IMR-90 (cell line): ENCODE data around the gene ISM1. TPM values are rescaled to one million over a fixed set of nuclear protein-coding genes. Genes with fewer than 3 reads are reported as not detected.

ENCODE experiments used
- ATAC-seq: fragments of 200-7000 bp; cut with Tn5 transposase; 2 replicates; pipeline ENCODE4 v1.9.1; 2020; ENCODE audit warnings: low read depth, mild to moderate bottlenecking, moderate library complexity
- BruUV-seq: library from RNA; stranded (reverse); fragments of 400-500 nt; replicated peaks from 2 replicates; lab custom pipeline; 2021; lab: Mats Ljungman, UMichigan
- CTCF ChIA-PET: fragments of 300-600 bp; formaldehyde crosslinking; extraction: SDS; loops from one replicate; lab custom pipeline; 2021; ENCODE audit warnings: antibody characterized with exemption; lab: Yijun Ruan, JAX
- POLR2A ChIA-PET: fragments of 300-600 bp; sonication (Branson Sonifier 250); formaldehyde crosslinking; loops from one replicate; lab custom pipeline; 2022; ENCODE audit warnings: antibody characterized with exemption; ENCODE audit not compliant: unreplicated experiment; lab: Charles Lee
- DNase-seq: peaks from one replicate; pipeline ENCODE4 v3.0.0; 2013
- H2AFZ ChIP-seq: replicated peaks from 2 replicates; pipeline ENCODE3; 2013; ENCODE audit warnings: low read length, mild to moderate bottlenecking; ENCODE audit not compliant: poor library complexity
- H2AK5ac ChIP-seq: 2 replicates; pipeline ENCODE4 v1.6.1; 2013; ENCODE audit warnings: low read depth, low read length, inconsistent platforms
- H2AK9ac ChIP-seq: replicated peaks from 2 replicates; pipeline ENCODE3; 2013; ENCODE audit warnings: mild to moderate bottlenecking, low read depth, low read length, moderate library complexity; ENCODE audit not compliant: poor library complexity
- H2BK120ac ChIP-seq: 2 replicates; pipeline ENCODE4 v1.6.1; 2013; ENCODE audit warnings: low read depth, low read length, inconsistent platforms
- H2BK15ac ChIP-seq: 3 replicates; pipeline ENCODE4 v1.6.1; 2013; ENCODE audit warnings: low read depth, low read length, inconsistent platforms
- H2BK20ac ChIP-seq: 2 replicates; pipeline ENCODE4 v1.6.1; 2013; ENCODE audit warnings: low read depth, mild to moderate bottlenecking, inconsistent platforms, low read length, moderate library complexity
- H2BK5ac ChIP-seq: 2 replicates; pipeline ENCODE4 v1.6.1; 2013; ENCODE audit warnings: mild to moderate bottlenecking, low read depth, low read length, inconsistent platforms; ENCODE audit not compliant: poor library complexity, severe bottlenecking
- H3K14ac ChIP-seq: replicated peaks from 2 replicates; pipeline ENCODE4 v1.6.1; 2013; ENCODE audit warnings: low read depth, low read length, inconsistent platforms
- H3K18ac ChIP-seq: 2 replicates; pipeline ENCODE4 v1.6.1; 2013; ENCODE audit warnings: low read depth, low read length, control low read depth
- H3K23ac ChIP-seq: 2 replicates; pipeline ENCODE4 v1.6.1; 2013; ENCODE audit warnings: low read depth, low read length, inconsistent platforms
- H3K27ac ChIP-seq: 2 replicates; pipeline ENCODE4 v1.5.1; 2013; ENCODE audit warnings: mild to moderate bottlenecking, control low read depth, low read length; ENCODE audit not compliant: insufficient read depth
- H3K27me3 ChIP-seq: 2 replicates; pipeline ENCODE4 v1.6.1; 2013; ENCODE audit warnings: low read length; ENCODE audit not compliant: control insufficient read depth, insufficient read depth
- H3K36me3 ChIP-seq: 2 replicates; pipeline ENCODE4 v1.6.1; 2013; ENCODE audit warnings: low read length, mixed read lengths; ENCODE audit not compliant: control insufficient read depth, insufficient read depth
- H3K4ac ChIP-seq: 2 replicates; pipeline ENCODE4 v1.6.1; 2013; ENCODE audit warnings: low read depth, low read length, inconsistent platforms
- H3K4me1 ChIP-seq: 2 replicates; pipeline ENCODE4 v1.6.1; 2013; ENCODE audit warnings: low read length, mixed read lengths; ENCODE audit not compliant: control insufficient read depth, insufficient read depth
- H3K4me2 ChIP-seq: 2 replicates; pipeline ENCODE4 v1.6.1; 2013; ENCODE audit warnings: low read depth, mild to moderate bottlenecking, control low read depth, low read length, moderate library complexity
- H3K4me3 ChIP-seq: 2 replicates; pipeline ENCODE4 v1.5.1; 2013; ENCODE audit warnings: low read depth, mild to moderate bottlenecking, control low read depth, low read length, moderate library complexity; ENCODE audit not compliant: insufficient read depth
- H3K56ac ChIP-seq: 2 replicates; pipeline ENCODE4 v1.6.1; 2013; ENCODE audit warnings: low read length, inconsistent platforms; ENCODE audit not compliant: insufficient read depth; ENCODE audit errors: extremely low read depth
- H3K79me1 ChIP-seq, 2 experiments: 2 replicates each; pipeline ENCODE4 v1.6.1; 2013; ENCODE audit warnings: low read length in 2 of 2, inconsistent platforms in 1 of 2, low read depth in 1 of 2
- H3K9ac ChIP-seq: 2 replicates; pipeline ENCODE4 v1.6.1; 2013; ENCODE audit warnings: low read depth, low read length, control low read depth
- H3K9me1 ChIP-seq: 2 replicates; pipeline ENCODE4 v1.6.1; 2013; ENCODE audit warnings: low read length, inconsistent platforms; ENCODE audit not compliant: insufficient read depth
- H3K9me3 ChIP-seq: 2 replicates; pipeline ENCODE4 v1.6.1; 2013; ENCODE audit warnings: low read length; ENCODE audit not compliant: control insufficient read depth, insufficient read depth
- H4K20me1 ChIP-seq: 2 replicates; pipeline ENCODE4 v1.6.1; 2013; ENCODE audit warnings: low read length, inconsistent platforms; ENCODE audit not compliant: insufficient read depth
- H4K5ac ChIP-seq: 2 replicates; pipeline ENCODE4 v1.6.1; 2013; ENCODE audit warnings: mild to moderate bottlenecking, low read depth, low read length, control low read depth
- H4K8ac ChIP-seq, 2 experiments: 2 replicates each; pipeline ENCODE4 v1.6.1; 2013; ENCODE audit warnings: low read depth in 2 of 2, low read length in 2 of 2, control low read depth in 1 of 2, inconsistent platforms in 1 of 2
- H4K91ac ChIP-seq: 2 replicates; pipeline ENCODE4 v1.6.1; 2013; ENCODE audit warnings: low read depth, low read length, inconsistent platforms; ENCODE audit not compliant: insufficient read depth
- BHLHE40 ChIP-seq: fragments of 150-350 bp; IDR thresholded peaks from 2 replicates; pipeline ENCODE4 v1.6.1; 2016; ENCODE audit warnings: mild to moderate bottlenecking, low read depth, low read length
- CEBPB ChIP-seq: IDR thresholded peaks from 2 replicates; pipeline ENCODE4 v1.6.1; 2012; ENCODE audit warnings: low read depth, low read length, improper control_type of control experiment
- CHD1 ChIP-seq: IDR thresholded peaks from 2 replicates; pipeline ENCODE4 v1.6.1; 2012; ENCODE audit warnings: low read depth, low read length, improper control_type of control experiment
- CTCF ChIP-seq: conservative IDR thresholded peaks from 2 replicates; pipeline ENCODE4 v1.5.1; 2012; ENCODE audit warnings: mild to moderate bottlenecking, low read depth, low read length, improper control_type of control experiment
- FOS ChIP-seq: fragments of 150-350 bp; IDR thresholded peaks from 2 replicates; pipeline ENCODE4 v1.6.1; 2016; ENCODE audit warnings: low read depth, low read length
- MAFK ChIP-seq: IDR thresholded peaks from 2 replicates; pipeline ENCODE4 v1.6.1; 2012; ENCODE audit warnings: low read depth, low read length, improper control_type of control experiment
- MAZ ChIP-seq: IDR thresholded peaks from 2 replicates; pipeline ENCODE4 v1.6.1; 2012; ENCODE audit warnings: low read depth, mild to moderate bottlenecking, low read length, improper control_type of control experiment, moderate library complexity, borderline replicate concordance
- MXI1 ChIP-seq: IDR thresholded peaks from 2 replicates; pipeline ENCODE4 v1.6.1; 2012; ENCODE audit warnings: low read depth, mild to moderate bottlenecking, low read length, moderate library complexity, borderline replicate concordance
- NFE2L2 ChIP-seq: fragments of 150-350 bp; IDR thresholded peaks from 2 replicates; pipeline ENCODE4 v1.6.1; 2016; ENCODE audit warnings: low read depth, mild to moderate bottlenecking, low read length
- POLR2A ChIP-seq: IDR thresholded peaks from 2 replicates; pipeline ENCODE4 v1.6.1; 2012; ENCODE audit warnings: mild to moderate bottlenecking, low read depth, low read length
- RAD21 ChIP-seq: IDR thresholded peaks from 2 replicates; pipeline ENCODE4 v1.6.1; 2012; ENCODE audit warnings: low read length, improper control_type of control experiment
- RCOR1 ChIP-seq: IDR thresholded peaks from 2 replicates; pipeline ENCODE4 v1.6.1; 2012; ENCODE audit warnings: mild to moderate bottlenecking, low read length, improper control_type of control experiment; ENCODE audit not compliant: insufficient replicate concordance
- RFX5 ChIP-seq: IDR thresholded peaks from 2 replicates; pipeline ENCODE4 v1.8.0; 2012; ENCODE audit warnings: low read depth, mild to moderate bottlenecking, low read length, moderate library complexity
- SMC3 ChIP-seq: fragments of 150-350 bp; IDR thresholded peaks from 2 replicates; pipeline ENCODE4 v1.6.1; 2016; ENCODE audit warnings: low read depth, mild to moderate bottlenecking, antibody characterized with exemption, low read length, moderate library complexity
- USF2 ChIP-seq: fragments of 150-350 bp; IDR thresholded peaks from 2 replicates; pipeline ENCODE4 v1.6.1; 2017; ENCODE audit warnings: mild to moderate bottlenecking, antibody characterized with exemption, low read length, low read depth
- WGBS, 2 experiments: methylation state at CpG; one replicate each; pipeline versions ENCODE4 v1.1.5 to v1.1.7; 2013; ENCODE audit warnings: missing lambda C conversion rate in 2 of 2; ENCODE audit not compliant: insufficient read length in 1 of 2; ENCODE audit errors: extremely low coverage in 2 of 2; 5-methylcytosine and 5-hydroxymethylcytosine counted together
- dilution Hi-C: fragments of 300-500 bp; cut with HindIII; formaldehyde crosslinking; loops from one replicate; pipeline ENCODE4 v1.14.3; 2018; ENCODE audit warnings: low sequenced_read_pairs; ENCODE audit not compliant: unreplicated experiment
- in situ Hi-C: fragments of 300-500 bp; cut with MboI; formaldehyde crosslinking; loops from 3 replicates; pipeline ENCODE4 v1.14.3; 2019; ENCODE audit warnings: low sequenced_read_pairs, inconsistent platforms, mixed read lengths
- intact Hi-C: fragments of 100-400 bp; cut with micrococcal nuclease; formaldehyde crosslinking; loops from 2 replicates; pipeline ENCODE4 v1.10.0; 2022
- polyA plus RNA-seq, 3 experiments: library from polyadenylated mRNA; depleted of rRNA; stranded (reverse); fragments of >200 nt; gene quantifications; 2 replicates each; pipeline ENCODE4 v1.2.3, GENCODE V29; 2012; ENCODE audit warnings: low replicate concordance in 1 of 3
- total RNA-seq: library from RNA; depleted of rRNA; stranded (reverse); fragments of >200 nt; gene quantifications from 2 replicates; pipeline ENCODE4 v1.2.3, GENCODE V29; 2012
- TF ChIP-seq, protein P1 (sequence below): fragments of 150-350 bp; IDR thresholded peaks from 2 replicates; pipeline ENCODE4 v1.6.1; 2016; ENCODE audit warnings: low read depth, mild to moderate bottlenecking, low read length, moderate library complexity, borderline replicate concordance

The ISM1 gene
- total and polyA plus RNA-seq, 2 of the 4 experiments (the other 2 are of a cell fraction), result not detected

DNA sequence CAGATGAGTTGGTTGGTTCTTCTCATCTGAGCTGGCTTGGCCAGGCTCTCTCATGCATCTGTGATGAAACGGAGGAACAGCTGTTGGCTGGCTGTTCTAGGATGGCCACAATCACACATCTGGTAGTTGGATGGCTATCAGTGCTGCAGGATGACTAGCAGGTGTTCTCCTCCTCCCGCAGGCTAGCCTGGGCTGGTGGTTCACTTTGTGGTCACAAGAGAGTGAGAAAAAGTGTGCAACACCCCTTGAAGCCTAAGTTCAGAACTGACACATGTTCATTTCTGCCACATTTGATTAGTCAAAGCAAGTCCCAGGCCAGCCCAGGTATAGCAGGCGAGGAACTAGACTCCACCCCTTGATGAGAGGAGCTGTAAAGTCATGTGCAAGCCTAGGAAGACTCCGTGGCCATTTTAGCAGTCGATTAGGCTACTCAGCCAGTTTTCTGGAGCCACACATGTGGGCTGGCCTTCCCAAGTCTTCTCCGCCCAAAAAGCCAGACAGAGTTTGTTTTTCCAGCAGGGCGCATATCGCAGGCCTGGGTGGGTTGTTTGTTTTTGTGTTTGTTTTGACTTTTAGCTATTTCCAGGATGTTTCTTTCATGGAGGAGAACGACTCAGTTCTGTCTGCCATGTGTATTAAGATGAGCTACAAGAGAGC is 120.8 kb downstream of the ISM1 start:
- dilution Hi-C loops (no loop called here), in situ Hi-C loops (no loop called here)
- no peak overlapping the region for H2BK5ac ChIP-seq

More for the DNA sequence above, 120.8 kb downstream of the ISM1 start:
- H4K5ac ChIP-seq, result no peak overlapping the region
- H3K9me3 ChIP-seq, result no peaks in the 10 kb centered on the region
- no peaks in the 10 kb centered on the region for H3K36me3 ChIP-seq
- peaks cover 3% of the 10 kb centered on the region; the same call in 1 of the 2 replicates for H3K4me1 ChIP-seq
- WGBS, 2 experiments, result 82% methylated on average over 6 of the region's 9 CpGs; no CpG with 5 or more reads in 1 of the 2 experiments
- ATAC-seq (no peak), DNase-seq (no peak)
- intact Hi-C loops, result no loop called here
- H4K20me1 ChIP-seq, result no peaks in the 10 kb centered on the region
- H3K14ac ChIP-seq, result no peak overlapping the region
- peaks cover 8% of the 10 kb centered on the region for H3K27me3 ChIP-seq
- H2AFZ ChIP-seq, result no peak overlapping the region
- CTCF ChIA-PET, result no interaction called here
- H2BK15ac ChIP-seq, result no peak overlapping the region
- H3K9me1 ChIP-seq, result no peaks in the 10 kb centered on the region; the same call in 1 of the 2 replicates
- POLR2A ChIA-PET, result no interaction called here
- no peak overlapping the region for H3K9ac ChIP-seq
- H3K4me2 ChIP-seq, result no peak overlapping the region
- H3K56ac ChIP-seq, result no peak overlapping the region
- H2BK120ac ChIP-seq, result no peak overlapping the region
- H4K8ac ChIP-seq, result no peak overlapping the region
- no peak overlapping the region for H3K18ac ChIP-seq
- no peak overlapping the region for H2AK5ac ChIP-seq
- H3K79me1 ChIP-seq, result no peaks in the 10 kb centered on the region
- no peak overlapping the region for H3K4ac ChIP-seq
- no peak overlapping the region for H2BK20ac ChIP-seq
- no peak overlapping the region for H3K27ac ChIP-seq
- no peak overlapping the region for H2AK9ac ChIP-seq
- no TSS peak for BruUV-seq
- no peak overlapping the region for H4K91ac ChIP-seq
- H3K4me3 ChIP-seq, result no peak overlapping the region
- TF ChIP-seq RFX5 (no peak), USF2 (no peak), CEBPB (no peak), MAFK (no peak), RCOR1 (no peak), RAD21 (no peak), CHD1 (no peak), BHLHE40 (no peak), FOS (no peak), MXI1 (no peak), SMC3 (no peak), MAZ (no peak), CTCF (no peak), NFE2L2 (no peak), POLR2A (no peak)
- TF ChIP-seq, protein P1, sequence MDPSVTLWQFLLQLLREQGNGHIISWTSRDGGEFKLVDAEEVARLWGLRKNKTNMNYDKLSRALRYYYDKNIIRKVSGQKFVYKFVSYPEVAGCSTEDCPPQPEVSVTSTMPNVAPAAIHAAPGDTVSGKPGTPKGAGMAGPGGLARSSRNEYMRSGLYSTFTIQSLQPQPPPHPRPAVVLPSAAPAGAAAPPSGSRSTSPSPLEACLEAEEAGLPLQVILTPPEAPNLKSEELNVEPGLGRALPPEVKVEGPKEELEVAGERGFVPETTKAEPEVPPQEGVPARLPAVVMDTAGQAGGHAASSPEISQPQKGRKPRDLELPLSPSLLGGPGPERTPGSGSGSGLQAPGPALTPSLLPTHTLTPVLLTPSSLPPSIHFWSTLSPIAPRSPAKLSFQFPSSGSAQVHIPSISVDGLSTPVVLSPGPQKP, result no peak
- no peak overlapping the region for H3K23ac ChIP-seq
